GM18502 (cell line): ENCODE results near the gene BMP6.

Experiments
- ATAC-seq: cut with Tn5 transposase; IDR thresholded peaks from one replicate; pipeline ENCODE4 v1.9.1; 2021; ENCODE audit warnings: mild to moderate bottlenecking; ENCODE audit not compliant: unreplicated experiment, poor library complexity

Gene BMP6

DNA sequence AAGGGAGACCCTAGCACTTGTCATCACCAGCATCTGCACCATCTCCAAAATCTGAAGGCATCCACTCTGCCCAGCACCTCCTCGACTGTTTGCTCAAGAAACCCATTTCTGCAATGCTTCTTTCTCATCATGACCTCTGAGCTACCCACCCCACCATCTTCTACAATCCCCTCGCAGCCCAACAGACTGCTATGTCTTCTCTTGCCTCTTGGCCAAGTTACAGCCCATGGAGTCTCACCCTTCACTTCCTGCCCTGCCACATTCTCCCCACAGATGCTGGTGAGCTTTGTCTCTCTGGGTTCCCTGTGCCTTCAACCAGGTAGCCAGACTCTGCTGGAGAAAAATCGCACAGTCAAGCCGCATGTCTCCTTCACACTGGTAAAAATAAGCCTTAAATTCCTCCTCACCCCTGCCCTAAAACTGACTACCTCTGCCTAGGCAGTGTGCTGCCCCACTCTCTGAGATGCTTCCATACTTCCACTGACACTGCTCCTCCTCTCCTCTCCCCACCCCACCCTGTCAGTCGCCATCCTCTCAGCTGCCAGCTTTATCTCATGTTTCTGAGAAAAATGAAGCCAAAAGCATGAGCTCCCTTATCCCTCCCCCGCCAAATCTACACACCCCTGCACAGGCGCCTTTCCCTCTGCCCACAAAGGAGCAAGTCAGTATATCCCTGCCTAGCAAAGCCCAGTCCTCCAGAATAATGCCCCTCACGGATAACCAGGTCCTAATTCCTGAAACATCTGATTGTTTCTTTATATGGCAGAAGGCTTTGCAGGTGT lies 187.0 kb downstream of the BMP6 start:
- no peak for ATAC-seq

DNA sequence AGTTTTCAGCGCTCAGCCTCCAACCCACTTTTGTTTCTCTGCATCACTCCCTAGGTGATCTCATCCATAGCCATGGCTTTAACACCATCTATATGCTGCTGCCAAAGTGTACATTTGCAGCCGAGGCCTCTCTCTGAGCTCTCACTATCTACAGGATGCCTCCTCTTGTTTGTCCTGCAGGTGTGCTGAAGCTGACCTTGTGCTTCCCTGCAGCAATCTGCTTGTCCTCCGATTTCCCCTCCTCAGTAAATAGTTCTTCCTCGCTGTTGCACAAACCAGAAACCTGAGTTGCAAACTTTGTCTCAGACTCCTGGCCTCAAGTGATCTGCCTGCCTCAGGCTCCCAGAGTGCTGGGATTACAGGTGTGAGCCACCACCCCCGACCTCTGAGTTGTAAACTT lies 188.4 kb downstream of the BMP6 start:
- ATAC-seq = no peak

GRCh38 chr6:7914991-7915789 lies 189.3 kb downstream of the BMP6 start:
- no peak for ATAC-seq

DNA sequence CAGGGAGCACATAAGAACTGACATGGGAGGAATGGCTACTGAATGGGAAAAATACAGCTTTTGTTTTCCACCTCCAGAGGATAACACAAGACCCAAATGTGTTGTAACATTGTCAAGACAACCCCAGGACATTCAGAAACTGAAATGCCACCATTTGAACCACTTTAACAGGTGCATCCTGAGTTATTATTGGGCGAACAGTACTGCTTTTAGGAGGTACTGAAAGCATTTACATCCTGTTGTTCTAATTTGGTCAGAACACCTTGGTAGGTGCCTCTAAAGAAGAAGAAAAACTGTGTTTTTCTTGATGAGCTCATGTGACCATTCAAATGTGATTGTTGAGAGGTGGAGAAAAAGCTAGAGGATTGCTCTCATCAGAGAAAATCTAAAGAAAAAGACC lies 191.1 kb downstream of the BMP6 start:
- peak; percentile 81 for ATAC-seq

GRCh38 chr6:7917729-7918128 lies 191.8 kb downstream of the BMP6 start:
- no peak for ATAC-seq

DNA sequence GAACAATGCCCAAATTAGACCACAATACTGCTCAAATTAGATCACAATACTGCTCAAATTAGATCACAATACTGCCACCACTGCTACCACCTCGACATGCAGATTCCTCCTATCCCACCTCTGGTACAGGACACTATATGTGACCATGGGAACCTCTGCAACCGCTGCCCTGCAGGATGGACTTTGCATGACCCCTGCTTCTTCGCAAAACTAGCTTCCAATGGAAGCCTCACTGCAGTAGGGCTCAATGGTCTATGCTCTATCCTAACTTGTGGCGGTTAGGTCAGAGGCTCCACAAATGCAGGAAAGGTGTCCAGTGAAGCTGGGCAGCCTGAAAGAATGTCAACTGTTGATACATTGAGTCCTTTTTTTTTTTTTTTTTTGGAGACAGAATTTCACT lies 192.5 kb downstream of the BMP6 start:
- no peak for ATAC-seq

- no peak for ATAC-seq
These were observed 194.0 kb downstream of the BMP6 start for GRCh38 chr6:7919871-7920270.

GRCh38 chr6:7920425-7920824 lies 194.5 kb downstream of the BMP6 start:
- ATAC-seq = no peak

- no peak for ATAC-seq
These were observed 195.1 kb downstream of the BMP6 start for GRCh38 chr6:7921046-7921445.

GRCh38 chr6:7921632-7922092 lies 195.8 kb downstream of the BMP6 start:
- ATAC-seq = no peak

- no peak for ATAC-seq
These were observed 196.7 kb downstream of the BMP6 start for GRCh38 chr6:7922596-7922995.

DNA sequence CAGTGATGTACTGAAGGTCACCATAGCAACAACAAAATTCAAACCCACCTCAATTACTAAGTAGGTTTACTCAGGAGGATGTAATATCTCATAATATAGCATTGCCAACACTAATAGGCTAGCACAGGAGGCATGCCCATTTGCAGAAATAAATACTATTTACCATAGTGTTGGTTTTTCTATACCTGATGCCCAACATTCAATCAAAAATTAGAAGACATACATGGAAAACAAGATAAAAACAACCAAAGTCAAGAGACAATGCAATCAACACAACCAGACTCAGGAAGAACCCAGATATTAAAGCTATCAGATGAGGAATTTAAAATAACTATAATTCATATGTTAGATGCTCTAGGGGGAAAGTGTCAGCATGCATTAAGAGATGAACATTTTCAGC lies 199.0 kb downstream of the BMP6 start:
- no peak for ATAC-seq
